ENCODE data around the gene HPN.
"Not testable (repeated sequence)": the region's sequence is repeated elsewhere in the genome, so short reads cannot be mapped to it uniquely, and the experiment has no call there.

Gene HPN

DNA sequence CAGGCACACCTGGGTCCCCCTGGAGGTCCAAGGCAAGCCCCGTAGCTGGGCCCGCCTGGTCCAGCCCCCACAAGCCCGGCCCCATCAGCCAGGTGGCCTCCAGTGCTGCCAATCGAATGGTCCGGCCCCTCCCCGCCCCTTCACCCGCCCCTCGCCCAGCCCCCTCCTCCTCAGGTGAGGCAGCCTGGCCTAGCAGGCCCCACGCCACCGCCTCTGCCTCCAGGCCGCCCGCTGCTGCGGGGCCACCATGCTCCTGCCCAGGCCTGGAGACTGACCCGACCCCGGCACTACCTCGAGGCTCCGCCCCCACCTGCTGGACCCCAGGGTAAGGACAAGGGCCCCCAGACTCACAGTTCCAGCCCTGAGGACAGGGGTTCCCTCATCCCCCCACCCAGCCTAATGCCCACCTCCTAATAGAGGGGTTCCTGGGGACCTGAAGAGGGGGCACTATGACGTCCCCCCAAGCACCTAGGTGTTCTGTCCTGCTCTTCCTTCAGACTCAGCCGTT, at the start of gene HPN:
Gene HPN (plus strand): TSS at position 174 of the 508 bp plus-strand sequence. CDS start 786 bp downstream, outside the sequence.
- no peak for DNase-seq

DNA sequence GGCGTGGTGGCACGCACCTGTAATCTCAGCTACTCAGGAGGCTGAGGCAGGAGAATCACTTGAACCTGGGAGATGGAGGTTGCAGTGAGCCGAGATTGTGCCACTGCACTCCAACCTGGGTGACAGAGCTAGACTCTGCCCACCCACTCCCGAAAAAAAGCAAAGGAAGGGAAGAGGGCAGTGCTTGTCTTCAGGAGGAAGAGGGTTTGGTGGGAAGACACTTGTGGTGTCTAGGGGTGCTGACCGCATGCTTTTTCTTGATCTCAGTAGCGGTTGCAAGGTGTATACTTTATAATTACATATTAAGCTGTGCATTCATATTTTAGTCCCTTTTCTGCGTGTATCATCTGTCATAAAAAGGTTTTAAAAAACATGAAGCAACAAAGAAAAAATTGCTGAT, 48.9 kb upstream of the HPN start:
- DNase-seq: not testable (repeated sequence)

DNA sequence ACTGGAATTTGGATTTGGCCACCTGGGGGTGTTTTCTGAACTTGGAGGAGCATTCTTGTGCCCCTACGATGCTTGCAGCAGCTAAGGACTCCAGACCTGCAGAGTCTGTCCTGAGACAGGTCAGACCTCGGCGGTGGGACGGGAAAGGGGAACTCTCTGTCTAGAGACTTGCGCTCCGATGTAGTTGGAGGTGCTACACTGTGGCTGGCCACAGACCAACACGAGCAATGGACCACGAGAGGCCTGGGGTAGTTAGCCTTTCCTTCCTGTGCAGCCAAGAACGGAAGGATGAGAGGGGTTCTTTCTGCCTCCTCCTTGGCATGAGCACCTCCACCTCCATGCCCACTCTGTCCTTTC, 47.3 kb upstream of the HPN start:
- no peak for DNase-seq

DNA sequence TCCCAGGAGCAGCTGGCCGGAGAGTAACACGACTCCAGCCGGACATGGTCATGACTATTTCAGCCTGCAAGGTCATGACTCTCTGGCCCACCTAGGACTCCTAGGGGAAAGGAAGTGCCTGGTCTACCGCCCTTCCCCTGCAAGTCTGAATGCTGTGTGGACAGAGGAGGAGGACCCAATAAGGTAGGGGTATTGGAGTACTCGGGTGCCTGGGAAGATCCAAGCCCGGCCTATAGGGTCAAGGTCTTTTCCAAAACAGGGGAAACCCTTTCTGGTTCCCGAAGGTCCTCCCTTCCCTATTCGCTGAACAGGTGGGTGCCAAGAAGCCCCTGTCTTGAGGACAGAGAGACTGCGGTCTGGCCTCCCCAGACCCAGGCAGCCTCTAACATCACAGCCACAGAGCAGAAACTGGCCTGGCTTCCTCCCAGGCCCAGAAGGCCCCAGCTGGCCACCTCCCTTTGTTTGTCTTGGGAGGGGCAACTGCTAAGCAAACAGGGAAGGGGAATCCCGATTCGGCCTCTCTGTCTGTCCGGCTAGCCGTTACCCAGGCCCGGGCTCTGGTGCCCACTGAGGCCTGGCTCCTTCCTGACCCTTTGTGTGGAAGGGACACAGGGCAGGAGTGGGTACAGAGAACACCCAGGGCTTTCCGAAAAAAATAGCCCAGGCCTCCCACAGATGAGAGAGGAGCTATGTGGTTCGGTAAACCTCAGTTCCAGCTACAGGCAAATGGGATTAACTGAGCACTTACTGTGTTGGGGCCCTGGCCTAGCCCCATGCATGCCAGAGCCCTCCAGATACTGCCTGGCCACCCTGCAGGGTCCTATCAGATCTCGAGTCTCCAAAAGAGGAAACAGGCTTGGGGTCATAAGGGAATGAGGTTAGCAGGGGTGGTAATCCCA, 46.6 kb upstream of the HPN start:
- no peak for DNase-seq

DNA sequence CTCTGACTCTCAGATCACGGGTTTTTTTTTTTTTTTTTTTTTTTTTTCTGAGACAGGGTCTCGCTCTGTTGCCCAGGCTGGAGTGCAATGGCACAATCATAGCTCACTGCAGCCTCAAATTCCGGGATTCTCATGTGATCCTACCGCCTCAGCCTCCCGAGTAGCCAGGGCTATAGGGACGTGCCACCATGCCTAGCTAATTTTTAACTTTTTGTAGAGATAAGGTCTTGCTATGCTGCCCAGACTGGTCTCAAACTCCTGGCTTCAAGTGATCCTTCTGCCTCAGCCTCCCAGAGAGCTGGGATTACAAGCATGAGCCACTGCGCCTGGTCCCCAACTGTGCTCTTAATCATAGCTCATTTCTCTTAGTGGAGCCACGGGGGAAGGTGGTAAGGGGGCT, 46.0 kb upstream of the HPN start:
- DNase-seq: no peak

DNA sequence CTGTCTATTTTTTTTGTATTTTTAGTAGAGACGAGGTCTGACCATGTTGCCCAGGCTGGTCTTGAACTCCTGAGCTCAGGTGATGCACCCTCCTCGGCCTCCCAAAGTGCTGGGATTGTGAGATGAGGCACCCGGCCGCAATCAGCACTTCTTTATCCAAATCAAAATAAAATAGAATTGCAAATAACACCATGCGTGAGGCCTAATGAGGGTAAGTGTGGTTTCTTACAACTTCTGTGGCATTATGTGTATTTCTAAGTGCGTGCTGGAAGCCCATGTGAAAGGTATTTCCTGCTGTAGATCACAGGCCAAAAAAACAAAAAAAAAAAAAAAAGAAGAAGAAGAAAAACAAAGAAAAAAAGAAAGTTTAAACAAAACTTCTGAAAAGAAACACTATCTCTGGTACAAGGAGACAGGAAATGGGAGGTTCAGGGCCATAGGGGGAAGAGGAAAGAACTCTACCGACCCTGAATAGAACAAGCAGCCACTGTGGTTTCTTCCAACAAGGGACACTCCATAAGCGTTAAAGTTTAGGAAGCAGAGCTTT, 44.4 kb upstream of the HPN start:
- DNase-seq: no peak

DNA sequence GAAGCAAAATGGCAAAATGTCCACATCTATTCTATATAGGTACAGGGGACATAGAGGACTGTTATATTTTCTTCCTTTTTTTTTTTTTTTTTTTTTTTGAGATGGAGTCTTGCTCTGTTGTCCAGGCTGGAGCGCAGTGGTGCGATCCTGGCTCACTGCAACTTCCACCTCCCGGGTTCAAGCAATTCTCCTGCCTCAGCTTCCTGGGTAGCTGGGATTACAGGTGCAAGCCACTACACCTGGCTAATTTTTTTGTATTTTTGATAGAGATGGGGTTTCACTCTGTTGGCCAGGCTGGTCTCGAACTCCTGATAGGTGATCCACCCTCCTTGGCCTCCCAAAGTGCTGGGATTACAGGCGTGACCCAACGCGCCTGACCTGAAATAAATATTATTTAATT, 43.3 kb upstream of the HPN start:
- not testable (repeated sequence) for DNase-seq

DNA sequence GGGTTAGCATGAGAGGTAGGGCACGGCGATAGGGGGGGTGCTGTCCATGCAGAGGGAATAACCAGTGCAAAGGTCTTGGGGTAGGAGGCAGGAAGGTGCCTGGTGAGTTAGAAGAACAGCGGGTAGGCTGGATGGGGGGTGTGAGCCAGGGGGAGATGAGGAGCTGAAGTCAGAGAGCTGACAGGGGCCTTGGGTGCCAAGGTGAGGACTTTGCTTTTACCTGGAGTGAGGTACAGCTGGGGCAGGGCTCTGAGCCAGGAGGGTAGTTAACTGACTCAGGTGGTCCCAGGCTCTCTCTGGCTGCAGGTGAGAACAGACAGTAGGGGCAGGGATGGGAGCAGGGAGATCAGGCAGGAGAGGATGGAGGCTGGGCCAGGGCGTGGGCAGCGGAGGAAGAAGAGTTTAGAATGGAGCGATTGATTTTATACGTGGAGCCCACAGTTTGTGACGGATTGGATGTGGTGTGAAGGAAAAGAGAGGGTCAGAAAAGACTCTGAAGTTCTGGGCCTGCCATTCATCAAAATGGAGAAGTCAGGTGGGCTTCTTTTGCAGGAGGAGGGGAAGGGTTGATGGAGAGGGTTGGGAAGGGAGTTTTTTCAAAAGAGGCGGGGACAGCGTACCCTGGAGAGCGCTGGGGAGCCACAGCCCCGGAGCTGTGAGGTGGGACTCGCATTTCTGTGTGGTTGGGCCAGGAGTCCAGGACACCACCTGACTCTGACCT, 42.6 kb upstream of the HPN start:
- DNase-seq: no peak

DNA sequence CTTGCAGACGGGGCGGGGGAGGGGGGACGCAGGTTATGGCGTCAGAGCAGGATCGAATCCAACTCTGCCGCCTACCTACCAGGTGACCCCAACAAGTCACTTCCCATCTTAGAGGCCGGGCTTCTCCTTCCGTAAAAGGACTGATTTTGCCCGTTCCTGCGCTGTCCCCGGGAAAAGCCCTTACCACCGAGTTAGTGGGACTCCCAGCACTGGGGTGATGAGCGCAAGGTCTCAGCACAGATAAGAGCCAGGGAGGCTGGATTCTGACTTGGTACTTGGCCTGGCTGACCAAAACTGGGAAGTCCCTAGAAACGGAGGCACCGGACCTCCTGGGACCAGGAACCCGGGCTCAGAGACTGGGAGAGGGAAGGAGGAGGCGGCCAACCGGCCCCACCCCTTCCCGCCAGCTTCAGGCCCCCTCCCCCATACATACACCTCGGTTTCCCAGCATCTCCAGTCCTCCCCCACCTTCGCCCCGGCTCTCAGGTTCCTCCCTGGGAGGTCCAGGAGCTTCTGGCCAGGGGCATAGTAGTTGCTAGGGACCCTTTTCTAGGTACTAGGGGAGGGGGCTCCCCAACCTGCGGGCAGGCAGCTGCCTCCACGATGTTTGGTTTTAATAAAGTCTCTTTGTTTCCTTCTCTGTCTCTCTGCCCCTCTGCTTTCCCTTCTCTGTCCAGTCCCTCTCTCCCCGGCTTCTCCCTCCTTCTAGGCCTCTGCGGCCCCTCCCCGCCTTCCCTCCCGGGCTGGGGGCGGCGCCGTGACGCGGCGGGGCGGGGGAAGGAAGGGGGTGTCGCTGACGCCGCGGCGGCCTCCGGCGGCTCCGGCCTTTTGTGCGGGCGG, 41.8 kb upstream of the HPN start, which contains the start of gene GRAMD1A:
Gene GRAMD1A (plus strand): TSS at position 826 of the 840 bp plus-strand sequence. CDS start 156 bp downstream, outside the sequence.
- DNase-seq: peak; percentile 71

DNA sequence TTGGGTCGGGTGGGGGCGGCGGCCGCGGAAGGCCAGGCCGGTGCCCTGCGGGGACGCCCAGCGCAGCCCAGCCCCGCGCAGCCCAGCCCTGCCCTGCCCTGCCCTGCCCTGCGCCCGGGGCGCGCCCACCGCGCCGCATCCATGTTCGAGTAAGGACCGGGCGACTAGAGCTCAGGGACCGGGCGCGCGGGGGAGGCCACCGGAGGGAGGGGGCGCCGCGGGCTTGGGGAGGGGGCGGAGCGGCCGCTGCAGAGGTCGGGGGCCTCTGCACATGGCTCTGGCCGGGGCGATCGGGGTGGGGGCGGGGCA, 41.2 kb upstream of the HPN start:
- DNase-seq: no peak

DNA sequence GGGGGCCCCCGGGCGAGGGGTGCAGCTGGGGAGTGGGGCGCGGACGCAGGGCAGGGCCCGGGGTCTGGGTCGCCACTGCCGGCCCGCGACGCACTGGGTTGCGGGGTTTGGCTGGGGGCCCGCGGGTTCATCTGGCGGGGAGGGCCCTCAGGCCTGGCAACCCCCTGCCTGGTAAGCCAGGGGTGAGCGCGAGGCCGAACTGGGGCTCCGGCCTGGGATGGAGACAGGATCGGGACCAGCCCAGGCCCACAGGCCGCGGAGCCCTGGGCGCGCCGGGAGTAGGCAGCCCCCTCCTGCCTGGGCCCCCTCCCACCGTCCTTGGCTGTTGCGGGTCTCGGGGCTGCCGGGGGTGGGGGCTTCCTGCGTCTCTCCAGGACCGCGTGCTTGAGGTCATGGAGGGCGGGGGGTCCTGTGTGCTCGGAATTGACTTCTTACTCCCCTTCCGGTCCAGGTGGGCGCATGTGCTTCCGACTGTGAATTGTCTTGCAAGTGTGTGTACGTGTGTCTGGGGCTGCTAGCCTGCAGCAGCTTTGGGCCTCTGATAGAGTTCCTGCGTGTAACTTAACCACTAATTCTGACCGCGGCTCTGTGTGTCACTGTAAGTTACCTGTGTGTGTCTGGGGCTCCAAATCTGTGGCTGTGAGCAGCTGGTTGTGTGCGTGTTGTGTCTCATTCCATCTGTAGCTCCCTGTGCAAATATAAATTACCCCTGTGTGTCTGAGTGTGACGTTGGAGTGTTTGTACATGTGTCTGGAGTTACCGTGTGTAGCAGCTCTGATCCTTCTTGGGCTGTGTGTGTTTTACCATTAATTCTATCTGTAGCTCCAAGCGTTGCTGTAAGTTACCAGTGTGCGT, 40.6 kb upstream of the HPN start:
- peak; percentile 7 for DNase-seq

DNA sequence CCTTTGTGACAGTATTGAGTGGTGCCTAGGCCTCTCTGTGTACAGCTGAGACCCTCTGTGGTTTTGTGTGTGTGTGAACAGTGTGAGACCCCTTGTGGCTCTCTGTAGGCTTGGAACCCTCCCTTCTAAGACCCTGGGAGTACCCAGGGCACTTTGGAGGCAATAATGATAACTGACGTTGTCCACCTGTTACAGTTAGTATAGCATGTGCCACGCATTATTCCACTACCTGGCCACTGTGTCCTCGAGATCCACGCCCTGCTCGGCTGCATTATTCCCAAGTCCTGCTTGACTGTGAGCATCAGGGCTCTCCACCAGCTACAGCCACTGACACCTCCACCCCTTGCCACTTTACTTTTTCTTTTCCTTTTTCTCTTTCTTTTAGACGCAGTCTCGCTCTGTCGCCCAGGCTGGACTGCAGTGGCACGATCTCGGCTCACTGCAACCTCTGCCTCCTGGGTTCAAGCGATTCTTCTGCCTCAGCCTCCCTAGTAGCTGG, 39.4 kb upstream of the HPN start:
- no peak for DNase-seq

DNA sequence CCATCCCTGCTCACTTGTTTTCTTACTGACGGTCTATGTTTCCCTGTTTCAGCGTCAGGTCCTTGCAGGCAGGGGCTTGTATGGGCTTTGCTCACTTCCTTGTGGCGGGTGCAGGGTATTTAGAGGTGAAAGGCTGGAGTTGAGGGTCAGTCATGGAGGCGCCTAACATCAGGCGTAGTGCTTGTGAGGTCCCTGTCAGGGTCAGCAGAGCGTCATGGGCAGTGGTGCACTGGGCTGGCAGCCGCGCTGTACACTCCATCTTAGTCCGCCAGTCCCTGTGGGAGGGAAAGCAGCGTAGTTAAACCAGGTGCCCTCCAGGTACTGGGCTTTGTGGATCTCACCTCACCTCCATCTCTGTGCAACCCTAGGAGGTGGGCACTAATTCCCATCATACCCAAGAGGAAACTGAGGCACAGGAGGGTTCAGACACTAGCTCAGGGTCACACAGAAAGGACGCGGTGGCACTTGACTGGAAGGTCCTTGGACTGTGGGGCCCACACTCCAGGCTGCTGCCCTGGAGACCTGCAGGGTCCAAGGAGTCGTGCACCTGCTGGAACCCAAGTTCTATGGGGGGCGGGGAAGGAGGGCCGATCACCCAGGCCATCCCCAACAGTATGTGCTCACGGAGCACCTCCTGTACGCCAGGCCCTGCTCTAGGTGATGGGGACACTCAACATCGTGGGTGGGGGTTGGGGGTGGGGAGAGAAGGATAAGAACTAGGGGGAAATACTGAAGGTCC, 36.8 kb upstream of the HPN start:
- no peak for DNase-seq

DNA sequence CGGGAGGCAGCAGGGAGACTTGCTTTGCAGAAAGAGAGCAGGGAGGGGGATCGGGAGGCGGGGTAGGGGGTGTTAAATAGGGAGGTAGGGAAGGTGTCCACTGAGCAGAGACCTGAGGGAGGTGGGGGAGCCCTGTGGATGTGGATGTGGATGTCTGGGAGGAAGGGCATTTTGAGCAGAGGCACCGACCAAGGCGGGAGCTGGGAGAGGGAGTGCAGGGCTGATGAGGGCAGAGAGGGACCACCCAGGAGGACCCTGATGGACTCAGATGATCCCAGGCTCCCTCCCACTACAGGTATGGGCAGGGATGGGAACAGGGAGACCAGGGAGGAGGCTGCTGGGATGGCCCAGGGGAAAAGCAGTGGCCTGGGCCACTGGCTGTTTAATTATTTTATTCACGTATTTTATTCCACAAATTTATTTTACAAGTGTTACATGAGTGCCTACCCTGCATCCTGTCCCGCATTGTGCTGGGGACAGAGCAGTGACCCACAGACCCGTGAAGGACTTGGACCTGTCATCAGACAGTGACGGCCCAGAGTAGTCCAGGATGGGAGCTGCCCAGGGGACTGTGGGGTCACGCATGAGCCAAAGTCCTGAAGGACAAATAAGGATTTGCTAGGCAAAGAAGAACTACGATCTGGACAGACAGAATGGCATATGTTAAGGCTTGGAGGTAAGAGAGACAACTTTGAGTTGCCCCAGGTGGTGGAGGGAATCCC, 36.1 kb upstream of the HPN start:
- DNase-seq: no peak

DNA sequence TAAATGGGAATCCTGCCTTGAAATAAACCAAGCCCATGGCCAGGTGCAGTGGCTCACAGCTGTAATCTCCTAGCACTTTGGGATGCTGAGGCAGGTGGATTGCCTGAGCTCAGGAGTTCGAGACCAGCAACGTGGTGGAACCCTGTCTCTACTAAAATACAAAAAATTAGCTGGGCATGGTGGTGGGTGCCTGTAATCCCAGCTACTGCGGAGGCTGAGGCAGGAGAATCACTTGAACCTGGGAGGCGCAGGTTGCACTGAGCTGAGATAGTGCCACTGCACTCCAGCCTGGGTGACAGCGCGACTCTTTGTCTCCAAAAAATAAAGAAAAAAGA, 35.5 kb upstream of the HPN start:
- not testable (repeated sequence) for DNase-seq

DNA sequence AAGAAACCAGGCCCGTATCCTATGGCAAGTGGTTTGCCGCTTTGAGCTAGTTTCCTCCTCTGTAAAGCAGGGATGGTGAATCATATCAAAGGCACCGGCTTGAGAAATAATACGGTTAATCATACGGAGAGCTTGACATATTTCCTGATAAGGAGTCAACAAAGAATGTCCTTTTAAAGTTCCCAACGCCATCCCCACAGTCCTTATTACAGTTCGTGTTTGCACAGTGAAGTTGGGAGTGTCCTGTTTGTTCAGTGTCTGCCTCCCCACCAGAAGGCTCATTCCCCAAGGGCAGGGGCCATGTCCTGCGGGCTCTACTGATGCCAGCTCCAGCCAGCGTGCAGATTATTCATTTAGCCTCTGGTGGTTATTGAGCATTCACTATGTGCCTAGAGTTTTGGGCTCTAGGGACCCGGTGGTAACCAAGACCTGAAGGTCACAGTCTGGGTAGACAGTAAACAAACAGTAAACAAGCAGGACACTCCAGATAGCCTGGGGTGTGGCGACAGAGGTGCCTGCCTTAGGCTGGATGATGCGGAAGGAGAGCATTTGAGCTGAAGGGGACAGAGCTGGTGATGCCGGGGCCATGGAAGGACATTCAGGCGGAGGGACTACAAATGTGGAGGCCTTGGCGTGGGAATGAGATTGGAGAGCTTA, 35.1 kb upstream of the HPN start:
- peak; percentile 19 for DNase-seq

DNA sequence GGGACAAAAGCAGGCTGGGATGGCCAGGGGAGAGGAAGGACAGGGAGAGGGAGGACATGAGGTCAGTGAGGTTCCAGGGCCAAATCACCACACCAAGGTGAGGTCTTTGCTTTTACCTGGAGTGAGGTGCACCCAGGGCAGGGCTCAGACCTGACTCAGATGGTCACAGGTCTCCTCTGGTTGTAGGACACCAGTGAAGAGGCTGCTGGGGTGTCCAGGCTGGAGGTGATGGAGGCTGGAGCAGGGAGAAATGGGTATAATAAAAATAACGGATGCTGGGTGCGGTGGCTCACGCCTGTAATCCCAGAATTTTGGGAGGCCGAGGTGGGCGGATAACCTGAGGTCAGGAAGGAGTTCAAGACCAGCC, 34.5 kb upstream of the HPN start:
- DNase-seq: no peak

DNA sequence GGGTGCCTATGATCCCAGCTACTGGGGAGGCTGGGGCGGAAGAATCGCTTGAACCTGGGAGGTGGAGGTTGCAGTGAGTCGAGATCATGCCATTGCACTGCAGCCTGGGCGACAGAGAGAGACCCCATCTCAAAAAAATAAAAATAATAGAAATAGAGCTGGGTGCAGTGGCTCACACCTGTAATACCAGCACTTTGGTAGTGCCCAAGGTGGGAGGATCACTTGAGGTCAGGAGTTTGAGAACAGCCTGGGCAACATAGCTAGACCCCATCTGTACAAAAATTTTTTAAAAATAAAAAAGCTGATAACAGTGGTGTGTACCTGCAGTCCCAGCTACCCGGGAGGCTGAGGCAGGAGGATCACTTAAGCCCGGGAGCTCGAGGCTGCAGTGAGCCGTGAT, 34.1 kb upstream of the HPN start:
- not testable (repeated sequence) for DNase-seq

DNA sequence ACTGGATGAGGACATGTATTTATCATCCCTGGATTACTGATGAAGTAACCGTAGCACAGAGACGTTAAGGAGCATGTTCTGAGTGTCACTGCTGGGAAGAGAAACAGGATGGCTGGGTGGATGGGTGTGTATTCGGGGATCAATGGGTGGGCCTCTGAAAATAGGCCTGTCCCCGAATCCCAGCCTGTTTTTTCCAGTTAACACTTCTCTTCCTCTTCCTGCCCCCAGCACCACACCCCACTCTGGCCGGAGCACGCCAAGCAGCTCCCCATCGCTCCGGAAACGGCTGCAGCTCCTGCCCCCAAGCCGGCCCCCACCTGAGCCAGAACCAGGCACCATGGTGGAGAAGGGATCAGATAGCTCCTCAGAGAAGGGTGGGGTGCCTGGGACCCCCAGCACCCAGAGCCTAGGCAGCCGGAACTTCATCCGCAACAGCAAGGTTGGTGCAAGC, 32.6 kb upstream of the HPN start:
- DNase-seq: no peak

Data from HCEC 1CT (cell line).